NOMO-1 (cell line): ENCODE measurements around the gene PCDHGA9.
"Not testable (repeated sequence)": the region's sequence is repeated elsewhere in the genome, so short reads cannot be mapped to it uniquely, and the experiment has no call there.

ENCODE experiments used
- DNase-seq, 2 experiments: peaks; one replicate each; lab custom pipeline; 2025; ENCODE audit not compliant: unreplicated experiment in 2 of 2; lab: John Stamatoyannopoulos, UW

PCDHGA9 gene

DNA sequence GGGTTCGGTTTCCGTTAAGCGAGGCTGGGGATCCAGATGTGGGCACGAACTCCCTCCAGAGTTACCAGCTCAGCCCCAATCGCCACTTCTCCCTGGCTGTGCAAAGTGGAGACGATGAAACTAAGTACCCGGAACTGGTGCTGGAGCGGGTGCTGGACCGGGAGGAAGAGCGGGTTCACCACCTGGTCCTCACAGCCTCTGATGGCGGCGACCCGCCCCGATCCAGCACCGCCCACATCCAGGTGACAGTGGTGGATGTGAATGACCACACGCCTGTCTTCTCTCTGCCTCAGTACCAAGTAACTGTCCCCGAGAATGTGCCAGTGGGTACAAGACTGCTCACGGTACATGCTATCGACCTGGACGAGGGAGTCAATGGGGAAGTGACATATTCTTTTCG is 19.2 kb upstream of the PCDHGA9 start:
- no peak for DNase-seq

DNA sequence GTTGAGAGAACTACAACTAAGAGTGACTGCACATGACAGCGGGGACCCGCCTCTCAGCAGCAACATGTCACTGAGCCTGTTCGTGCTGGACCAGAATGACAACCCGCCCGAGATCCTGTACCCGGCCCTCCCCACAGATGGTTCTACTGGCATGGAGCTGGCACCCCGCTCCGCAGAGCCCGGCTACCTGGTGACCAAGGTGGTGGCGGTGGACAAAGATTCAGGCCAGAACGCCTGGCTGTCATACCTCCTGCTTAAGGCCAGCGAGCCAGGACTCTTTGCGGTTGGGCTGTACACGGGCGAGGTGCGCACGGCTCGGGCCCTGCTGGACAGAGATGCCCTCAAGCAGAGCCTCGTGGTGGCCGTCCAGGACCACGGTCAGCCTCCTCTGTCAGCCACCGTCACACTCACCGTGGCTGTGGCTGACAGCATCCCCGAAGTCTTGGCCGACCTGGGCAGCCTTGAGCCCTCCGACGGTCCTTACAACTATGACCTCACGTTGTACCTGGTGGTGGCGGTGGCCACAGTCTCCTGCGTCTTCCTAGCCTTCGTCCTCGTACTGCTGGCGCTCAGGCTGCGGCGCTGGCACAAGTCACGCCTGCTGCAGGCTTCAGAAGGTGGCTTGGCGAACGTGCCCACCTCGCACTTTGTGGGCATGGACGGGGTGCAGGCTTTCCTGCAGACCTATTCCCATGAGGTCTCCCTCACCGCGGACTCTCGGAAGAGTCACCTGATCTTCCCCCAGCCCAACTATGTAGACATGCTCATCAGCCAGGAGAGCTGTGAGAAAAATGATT is 17.9 kb upstream of the PCDHGA9 start:
- no peak for DNase-seq

- DNase-seq = not testable (repeated sequence)
Observed at GRCh38 chr5:141387557-141388311, 14.8 kb upstream of the PCDHGA9 start, which contains the start of gene PCDHGB4. PCDHGB4 (plus strand) TSS chr5:141387698; CDS start chr5:141387885, 187 bp downstream.

DNA sequence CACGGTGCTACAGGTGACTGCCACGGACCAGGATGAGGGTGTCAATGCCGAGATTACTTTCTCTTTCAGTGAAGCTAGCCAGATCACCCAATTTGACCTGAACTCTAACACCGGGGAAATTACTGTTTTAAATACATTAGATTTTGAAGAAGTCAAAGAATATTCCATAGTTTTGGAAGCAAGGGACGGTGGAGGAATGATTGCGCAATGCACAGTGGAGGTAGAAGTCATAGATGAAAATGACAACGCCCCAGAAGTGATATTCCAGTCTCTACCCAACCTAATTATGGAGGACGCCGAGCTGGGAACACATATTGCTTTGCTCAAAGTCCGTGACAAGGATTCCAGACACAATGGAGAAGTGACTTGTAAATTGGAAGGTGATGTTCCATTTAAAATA is 13.9 kb upstream of the PCDHGA9 start:
- DNase-seq = no peak

DNA sequence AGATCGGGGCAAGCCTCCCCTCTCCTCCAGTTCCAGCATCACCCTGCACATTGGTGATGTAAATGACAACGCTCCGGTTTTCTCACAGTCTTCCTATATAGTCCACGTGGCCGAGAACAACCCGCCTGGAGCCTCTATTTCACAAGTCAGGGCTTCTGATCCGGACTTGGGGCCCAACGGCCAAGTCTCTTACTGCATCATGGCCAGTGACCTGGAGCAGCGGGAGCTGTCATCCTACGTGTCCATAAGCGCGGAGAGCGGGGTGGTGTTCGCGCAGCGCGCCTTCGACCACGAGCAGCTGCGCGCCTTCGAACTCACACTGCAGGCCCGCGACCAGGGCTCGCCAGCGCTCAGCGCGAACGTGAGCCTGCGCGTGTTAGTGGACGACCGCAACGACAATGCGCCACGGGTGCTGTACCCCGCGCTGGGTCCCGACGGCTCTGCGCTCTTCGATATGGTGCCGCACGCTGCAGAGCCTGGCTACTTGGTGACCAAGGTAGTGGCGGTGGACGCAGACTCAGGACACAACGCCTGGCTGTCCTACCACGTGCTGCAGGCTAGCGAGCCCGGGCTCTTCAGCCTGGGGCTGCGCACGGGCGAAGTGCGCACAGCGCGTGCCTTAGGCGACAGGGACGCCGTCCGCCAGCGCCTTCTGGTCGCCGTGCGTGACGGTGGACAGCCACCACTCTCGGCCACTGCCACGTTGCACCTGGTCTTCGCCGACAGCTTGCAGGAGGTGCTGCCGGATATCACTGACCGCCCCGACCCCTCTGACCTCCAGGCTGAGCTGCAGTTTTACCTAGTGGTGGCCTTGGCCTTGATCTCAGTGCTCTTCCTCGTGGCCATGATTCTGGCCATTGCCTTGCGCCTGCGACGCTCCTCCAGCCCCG is 13.2 kb upstream of the PCDHGA9 start:
- DNase-seq = no peak

DNA sequence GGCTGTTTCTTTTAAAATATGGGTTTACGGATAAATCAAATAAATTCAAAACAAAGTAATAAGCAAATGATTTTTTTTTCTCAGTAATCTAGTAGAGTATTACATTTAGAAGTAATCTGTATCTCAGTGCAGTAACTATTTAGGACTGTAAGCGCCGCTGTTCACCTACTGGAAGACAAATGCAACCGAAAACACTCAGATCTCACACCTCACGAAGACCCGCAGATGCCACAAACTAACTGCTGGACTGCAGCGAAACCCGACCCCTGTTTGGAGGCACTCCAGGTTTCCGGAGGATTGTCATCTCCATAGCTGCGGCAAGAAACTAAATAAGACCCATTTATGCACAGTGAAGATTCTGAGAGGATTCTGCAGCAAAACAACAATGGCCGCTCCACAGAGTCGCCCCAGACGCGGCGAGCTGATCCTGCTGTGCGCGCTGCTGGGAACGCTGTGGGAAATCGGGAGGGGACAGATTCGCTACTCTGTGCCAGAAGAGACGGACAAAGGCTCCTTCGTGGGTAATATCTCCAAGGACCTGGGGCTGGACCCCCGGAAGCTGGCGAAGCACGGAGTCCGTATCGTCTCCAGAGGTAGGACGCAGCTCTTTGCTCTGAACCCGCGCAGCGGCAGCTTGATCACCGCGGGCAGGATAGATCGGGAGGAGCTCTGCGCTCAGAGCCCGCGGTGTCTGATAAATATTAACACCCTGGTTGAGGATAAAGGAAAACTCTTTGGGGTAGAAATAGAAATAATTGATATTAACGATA is 10.0 kb upstream of the PCDHGA9 start, which contains the start of gene PCDHGA8:
PCDHGA8 (plus strand) TSS at position 205 of the 770 bp plus-strand sequence; CDS start at position 386, 181 bp downstream.
- no peak for DNase-seq

DNA sequence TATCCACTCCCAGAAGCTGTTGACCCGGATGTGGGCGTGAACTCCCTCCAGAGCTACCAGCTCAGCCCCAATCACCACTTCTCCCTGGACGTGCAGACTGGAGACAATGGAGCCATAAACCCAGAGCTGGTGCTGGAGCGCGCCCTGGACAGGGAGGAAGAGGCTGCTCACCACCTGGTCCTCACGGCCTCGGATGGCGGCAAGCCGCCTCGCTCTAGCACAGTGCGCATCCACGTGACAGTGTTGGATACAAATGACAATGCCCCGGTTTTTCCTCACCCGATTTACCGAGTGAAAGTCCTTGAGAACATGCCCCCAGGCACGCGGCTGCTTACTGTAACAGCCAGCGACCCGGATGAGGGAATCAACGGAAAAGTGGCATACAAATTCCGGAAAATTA is 9.3 kb upstream of the PCDHGA9 start:
- no peak for DNase-seq

- DNase-seq = not testable (repeated sequence)
Observed at GRCh38 chr5:141394401-141395187, 8.0 kb upstream of the PCDHGA9 start.

DNA sequence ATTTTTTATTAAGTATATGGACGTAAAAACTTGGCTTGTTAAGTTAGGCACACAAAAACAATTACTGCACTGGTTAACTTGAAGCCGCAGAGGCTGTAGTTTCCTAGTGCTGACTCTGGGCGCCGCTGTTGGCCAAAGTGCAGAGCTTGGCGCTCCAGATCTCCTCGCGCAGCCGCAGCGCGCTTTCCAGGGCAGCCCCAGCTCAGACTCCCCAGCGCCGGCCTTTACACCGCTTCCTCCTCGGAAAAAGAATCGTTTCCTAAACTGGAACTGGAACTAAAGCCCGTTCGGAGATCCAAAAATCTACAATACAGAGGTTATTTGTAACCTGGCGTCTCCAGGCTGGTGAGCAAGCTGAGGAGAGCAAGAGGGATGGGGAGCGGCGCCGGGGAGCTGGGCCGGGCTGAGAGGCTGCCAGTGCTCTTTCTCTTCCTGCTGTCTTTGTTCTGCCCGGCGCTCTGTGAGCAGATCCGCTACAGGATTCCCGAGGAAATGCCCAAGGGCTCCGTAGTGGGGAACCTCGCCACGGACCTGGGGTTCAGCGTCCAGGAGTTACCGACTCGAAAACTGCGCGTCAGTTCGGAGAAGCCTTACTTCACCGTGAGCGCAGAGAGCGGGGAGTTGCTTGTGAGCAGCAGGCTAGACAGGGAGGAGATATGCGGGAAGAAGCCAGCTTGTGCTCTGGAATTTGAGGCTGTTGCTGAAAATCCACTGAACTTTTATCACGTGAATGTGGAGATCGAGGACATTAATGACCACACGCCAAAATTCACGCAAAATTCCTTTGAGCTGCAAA is 4.6 kb upstream of the PCDHGA9 start, which contains the start of gene PCDHGB5:
PCDHGB5 (plus strand) TSS at position 192 of the 796 bp plus-strand sequence; CDS start at position 373, 181 bp downstream.
- not testable (repeated sequence) for DNase-seq

- no peak for DNase-seq
Observed at GRCh38 chr5:141398608-141399007, 4.0 kb upstream of the PCDHGA9 start.

- DNase-seq = no peak
Observed at GRCh38 chr5:141399555-141400258, 2.9 kb upstream of the PCDHGA9 start.

- DNase-seq = no peak
Observed at GRCh38 chr5:141403387-141403786, 809 bp downstream of the PCDHGA9 start.

DNA sequence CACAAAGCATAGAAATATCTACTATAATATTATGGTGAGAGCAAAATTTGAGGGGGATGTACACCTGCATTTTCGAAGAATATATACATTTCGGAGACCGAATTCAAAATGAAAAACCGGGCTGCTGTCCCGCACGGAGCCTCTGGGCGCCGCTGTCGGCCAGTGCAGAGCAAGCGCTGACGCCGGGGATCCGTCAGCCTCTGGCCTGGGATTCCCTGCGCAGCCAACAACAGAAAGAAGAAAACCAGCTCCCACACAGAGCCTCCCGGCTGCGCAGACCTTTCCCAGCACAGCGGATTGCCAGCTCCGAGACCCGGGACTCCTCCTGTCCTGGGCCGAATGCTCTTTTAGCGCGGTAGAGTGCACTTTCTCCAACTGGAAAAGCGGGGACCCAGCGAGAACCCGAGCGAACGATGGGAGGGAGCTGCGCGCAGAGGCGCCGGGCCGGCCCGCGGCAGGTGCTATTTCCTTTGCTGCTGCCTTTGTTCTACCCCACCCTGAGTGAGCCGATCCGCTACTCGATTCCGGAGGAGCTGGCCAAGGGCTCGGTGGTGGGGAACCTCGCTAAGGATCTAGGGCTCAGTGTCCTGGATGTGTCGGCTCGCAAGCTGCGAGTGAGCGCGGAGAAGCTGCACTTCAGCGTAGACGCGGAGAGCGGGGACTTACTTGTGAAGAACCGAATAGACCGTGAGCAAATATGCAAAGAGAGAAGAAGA is 5.4 kb downstream of the PCDHGA9 start, which contains the start of gene PCDHGB6:
PCDHGB6 (plus strand) TSS at position 232 of the 716 bp plus-strand sequence; CDS start at position 414, 182 bp downstream.
- DNase-seq = peak in 1 of 2 experiments; percentile 44

GRCh38 chr5:141409598-141410306 is 7.2 kb downstream of the PCDHGA9 start:
- DNase-seq = no peak

GRCh38 chr5:141411575-141411974 is 9.0 kb downstream of the PCDHGA9 start:
- no peak for DNase-seq

- peak; percentile 41 to 69 for DNase-seq
Observed at GRCh38 chr5:141412854-141413539, 10.4 kb downstream of the PCDHGA9 start, which contains the start of gene PCDHGA10. PCDHGA10 (plus strand) TSS chr5:141412987; CDS start chr5:141413176, 189 bp downstream.
